IMR-90 (cell line): ENCODE measurements around the gene ASXL1. TPM values are rescaled to one million over a fixed set of nuclear protein-coding genes. Genes with fewer than 3 reads are reported as not detected.

Source experiments
- ATAC-seq: fragments of 200-7000 bp; cut with Tn5 transposase; 2 replicates; pipeline ENCODE4 v1.9.1; 2020; ENCODE audit warnings: low read depth, mild to moderate bottlenecking, moderate library complexity
- BruUV-seq: library from RNA; stranded (reverse); fragments of 400-500 nt; replicated peaks from 2 replicates; lab custom pipeline; 2021; lab: Mats Ljungman, UMichigan
- CTCF ChIA-PET: fragments of 300-600 bp; formaldehyde crosslinking; extraction: SDS; loops from one replicate; lab custom pipeline; 2021; ENCODE audit warnings: antibody characterized with exemption; lab: Yijun Ruan, JAX
- POLR2A ChIA-PET: fragments of 300-600 bp; sonication (Branson Sonifier 250); formaldehyde crosslinking; loops from one replicate; lab custom pipeline; 2022; ENCODE audit warnings: antibody characterized with exemption; ENCODE audit not compliant: unreplicated experiment; lab: Charles Lee
- DNase-seq: peaks from one replicate; pipeline ENCODE4 v3.0.0; 2013
- H2AFZ ChIP-seq: replicated peaks from 2 replicates; pipeline ENCODE3; 2013; ENCODE audit warnings: low read length, mild to moderate bottlenecking; ENCODE audit not compliant: poor library complexity
- H2AK5ac ChIP-seq: 2 replicates; pipeline ENCODE4 v1.6.1; 2013; ENCODE audit warnings: low read depth, low read length, inconsistent platforms
- H2AK9ac ChIP-seq: replicated peaks from 2 replicates; pipeline ENCODE3; 2013; ENCODE audit warnings: mild to moderate bottlenecking, low read depth, low read length, moderate library complexity; ENCODE audit not compliant: poor library complexity
- H2BK120ac ChIP-seq: 2 replicates; pipeline ENCODE4 v1.6.1; 2013; ENCODE audit warnings: low read depth, low read length, inconsistent platforms
- H2BK15ac ChIP-seq: 3 replicates; pipeline ENCODE4 v1.6.1; 2013; ENCODE audit warnings: low read depth, low read length, inconsistent platforms
- H2BK20ac ChIP-seq: 2 replicates; pipeline ENCODE4 v1.6.1; 2013; ENCODE audit warnings: low read depth, mild to moderate bottlenecking, inconsistent platforms, low read length, moderate library complexity
- H2BK5ac ChIP-seq: 2 replicates; pipeline ENCODE4 v1.6.1; 2013; ENCODE audit warnings: mild to moderate bottlenecking, low read depth, low read length, inconsistent platforms; ENCODE audit not compliant: poor library complexity, severe bottlenecking
- H3K14ac ChIP-seq: replicated peaks from 2 replicates; pipeline ENCODE4 v1.6.1; 2013; ENCODE audit warnings: low read depth, low read length, inconsistent platforms
- H3K18ac ChIP-seq: 2 replicates; pipeline ENCODE4 v1.6.1; 2013; ENCODE audit warnings: low read depth, low read length, control low read depth
- H3K23ac ChIP-seq: 2 replicates; pipeline ENCODE4 v1.6.1; 2013; ENCODE audit warnings: low read depth, low read length, inconsistent platforms
- H3K27ac ChIP-seq: 2 replicates; pipeline ENCODE4 v1.5.1; 2013; ENCODE audit warnings: mild to moderate bottlenecking, control low read depth, low read length; ENCODE audit not compliant: insufficient read depth
- H3K27me3 ChIP-seq: 2 replicates; pipeline ENCODE4 v1.6.1; 2013; ENCODE audit warnings: low read length; ENCODE audit not compliant: control insufficient read depth, insufficient read depth
- H3K36me3 ChIP-seq: 2 replicates; pipeline ENCODE4 v1.6.1; 2013; ENCODE audit warnings: low read length, mixed read lengths; ENCODE audit not compliant: control insufficient read depth, insufficient read depth
- H3K4ac ChIP-seq: 2 replicates; pipeline ENCODE4 v1.6.1; 2013; ENCODE audit warnings: low read depth, low read length, inconsistent platforms
- H3K4me1 ChIP-seq: 2 replicates; pipeline ENCODE4 v1.6.1; 2013; ENCODE audit warnings: low read length, mixed read lengths; ENCODE audit not compliant: control insufficient read depth, insufficient read depth
- H3K4me2 ChIP-seq: 2 replicates; pipeline ENCODE4 v1.6.1; 2013; ENCODE audit warnings: low read depth, mild to moderate bottlenecking, control low read depth, low read length, moderate library complexity
- H3K4me3 ChIP-seq: 2 replicates; pipeline ENCODE4 v1.5.1; 2013; ENCODE audit warnings: low read depth, mild to moderate bottlenecking, control low read depth, low read length, moderate library complexity; ENCODE audit not compliant: insufficient read depth
- H3K56ac ChIP-seq: 2 replicates; pipeline ENCODE4 v1.6.1; 2013; ENCODE audit warnings: low read length, inconsistent platforms; ENCODE audit not compliant: insufficient read depth; ENCODE audit errors: extremely low read depth
- H3K79me1 ChIP-seq, 2 experiments: 2 replicates each; pipeline ENCODE4 v1.6.1; 2013; ENCODE audit warnings: low read length in 2 of 2, inconsistent platforms in 1 of 2, low read depth in 1 of 2
- H3K9ac ChIP-seq: 2 replicates; pipeline ENCODE4 v1.6.1; 2013; ENCODE audit warnings: low read depth, low read length, control low read depth
- H3K9me1 ChIP-seq: 2 replicates; pipeline ENCODE4 v1.6.1; 2013; ENCODE audit warnings: low read length, inconsistent platforms; ENCODE audit not compliant: insufficient read depth
- H3K9me3 ChIP-seq: 2 replicates; pipeline ENCODE4 v1.6.1; 2013; ENCODE audit warnings: low read length; ENCODE audit not compliant: control insufficient read depth, insufficient read depth
- H4K20me1 ChIP-seq: 2 replicates; pipeline ENCODE4 v1.6.1; 2013; ENCODE audit warnings: low read length, inconsistent platforms; ENCODE audit not compliant: insufficient read depth
- H4K5ac ChIP-seq: 2 replicates; pipeline ENCODE4 v1.6.1; 2013; ENCODE audit warnings: mild to moderate bottlenecking, low read depth, low read length, control low read depth
- H4K8ac ChIP-seq, 2 experiments: 2 replicates each; pipeline ENCODE4 v1.6.1; 2013; ENCODE audit warnings: low read depth in 2 of 2, low read length in 2 of 2, control low read depth in 1 of 2, inconsistent platforms in 1 of 2
- H4K91ac ChIP-seq: 2 replicates; pipeline ENCODE4 v1.6.1; 2013; ENCODE audit warnings: low read depth, low read length, inconsistent platforms; ENCODE audit not compliant: insufficient read depth
- CEBPB ChIP-seq: IDR thresholded peaks from 2 replicates; pipeline ENCODE4 v1.6.1; 2012; ENCODE audit warnings: low read depth, low read length, improper control_type of control experiment
- ELK1 ChIP-seq: fragments of 150-350 bp; IDR thresholded peaks from 2 replicates; pipeline ENCODE4 v1.6.1; 2016; ENCODE audit warnings: low read depth, mild to moderate bottlenecking, low read length, moderate library complexity, borderline replicate concordance
- MAZ ChIP-seq: IDR thresholded peaks from 2 replicates; pipeline ENCODE4 v1.6.1; 2012; ENCODE audit warnings: low read depth, mild to moderate bottlenecking, low read length, improper control_type of control experiment, moderate library complexity, borderline replicate concordance
- MXI1 ChIP-seq: IDR thresholded peaks from 2 replicates; pipeline ENCODE4 v1.6.1; 2012; ENCODE audit warnings: low read depth, mild to moderate bottlenecking, low read length, moderate library complexity, borderline replicate concordance
- POLR2A ChIP-seq: IDR thresholded peaks from 2 replicates; pipeline ENCODE4 v1.6.1; 2012; ENCODE audit warnings: mild to moderate bottlenecking, low read depth, low read length
- RAD21 ChIP-seq: IDR thresholded peaks from 2 replicates; pipeline ENCODE4 v1.6.1; 2012; ENCODE audit warnings: low read length, improper control_type of control experiment
- SMC3 ChIP-seq: fragments of 150-350 bp; IDR thresholded peaks from 2 replicates; pipeline ENCODE4 v1.6.1; 2016; ENCODE audit warnings: low read depth, mild to moderate bottlenecking, antibody characterized with exemption, low read length, moderate library complexity
- WGBS, 2 experiments: methylation state at CpG; one replicate each; pipeline versions ENCODE4 v1.1.5 to v1.1.7; 2013; ENCODE audit warnings: missing lambda C conversion rate in 2 of 2; ENCODE audit not compliant: insufficient read length in 1 of 2; ENCODE audit errors: extremely low coverage in 2 of 2; 5-methylcytosine and 5-hydroxymethylcytosine counted together
- dilution Hi-C: fragments of 300-500 bp; cut with HindIII; formaldehyde crosslinking; loops from one replicate; pipeline ENCODE4 v1.14.3; 2018; ENCODE audit warnings: low sequenced_read_pairs; ENCODE audit not compliant: unreplicated experiment
- in situ Hi-C: fragments of 300-500 bp; cut with MboI; formaldehyde crosslinking; loops from 3 replicates; pipeline ENCODE4 v1.14.3; 2019; ENCODE audit warnings: low sequenced_read_pairs, inconsistent platforms, mixed read lengths
- intact Hi-C: fragments of 100-400 bp; cut with micrococcal nuclease; formaldehyde crosslinking; loops from 2 replicates; pipeline ENCODE4 v1.10.0; 2022
- polyA plus RNA-seq, 3 experiments: library from polyadenylated mRNA; depleted of rRNA; stranded (reverse); fragments of >200 nt; gene quantifications; 2 replicates each; pipeline ENCODE4 v1.2.3, GENCODE V29; 2012; ENCODE audit warnings: low replicate concordance in 1 of 3
- total RNA-seq: library from RNA; depleted of rRNA; stranded (reverse); fragments of >200 nt; gene quantifications from 2 replicates; pipeline ENCODE4 v1.2.3, GENCODE V29; 2012
- TF ChIP-seq, protein P1 (sequence below): conservative IDR thresholded peaks from 2 replicates; pipeline ENCODE4 v1.5.1; 2012; ENCODE audit warnings: mild to moderate bottlenecking, low read depth, low read length, improper control_type of control experiment

Gene ASXL1
- total and polyA plus RNA-seq, 2 of the 4 experiments (the other 2 are of a cell fraction): 29.9 to 37.1 TPM

DNA sequence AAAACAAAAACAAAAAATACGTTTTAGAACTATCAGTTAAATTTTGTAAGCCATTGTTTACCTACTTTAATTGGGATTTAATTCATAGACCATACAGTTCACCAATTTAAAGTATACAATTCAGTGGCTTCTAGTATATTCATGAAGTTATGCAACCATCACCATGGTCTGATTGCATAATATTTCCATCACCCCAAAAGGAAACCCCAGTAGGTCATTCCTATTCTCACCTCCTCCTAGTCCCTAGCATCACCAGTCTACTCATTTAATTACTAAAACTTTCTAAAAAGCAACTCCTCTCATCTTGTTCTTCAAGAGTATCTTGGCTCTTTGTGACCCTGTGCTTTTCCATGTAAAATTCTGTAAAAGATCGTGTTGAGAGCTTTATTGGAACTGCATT lies 60.2 kb downstream of the ASXL1 start:
- WGBS, 2 experiments: no CpG with 5 or more reads among the region's 2 CpGs
- no peak overlapping the region for H3K27ac ChIP-seq
- ChIA-PET POLR2A (no interaction called here), CTCF (no interaction called here)
- no peaks in the 10 kb centered on the region for H3K27me3 ChIP-seq
- H3K4ac ChIP-seq: no peak overlapping the region
- no peak overlapping the region for H3K14ac ChIP-seq
- no peak overlapping the region for H3K4me2 ChIP-seq
- no peak overlapping the region for H2AFZ ChIP-seq
- H2BK5ac ChIP-seq: no peak overlapping the region
- H4K5ac ChIP-seq: no peak overlapping the region
- H3K9ac ChIP-seq: no peak overlapping the region
- peaks cover 50% of the 10 kb centered on the region for H4K20me1 ChIP-seq
- H3K9me1 ChIP-seq: peaks cover 8% of the 10 kb centered on the region
- H3K36me3 ChIP-seq: no peaks in the 10 kb centered on the region
- dilution Hi-C loops (no loop called here), in situ Hi-C loops (no loop called here), intact Hi-C loops (no loop called here)
- no peak overlapping the region for H2AK5ac ChIP-seq
- no peak overlapping the region for H2BK15ac ChIP-seq
- no peak overlapping the region for H2BK120ac ChIP-seq
- no peak overlapping the region for H3K4me3 ChIP-seq
- H4K91ac ChIP-seq: no peak overlapping the region
- TF ChIP-seq POLR2A (no peak), CEBPB (peak; percentile 58), RAD21 (no peak), MAZ (no peak), ELK1 (no peak), SMC3 (no peak), MXI1 (no peak)
- TF ChIP-seq, protein P1, sequence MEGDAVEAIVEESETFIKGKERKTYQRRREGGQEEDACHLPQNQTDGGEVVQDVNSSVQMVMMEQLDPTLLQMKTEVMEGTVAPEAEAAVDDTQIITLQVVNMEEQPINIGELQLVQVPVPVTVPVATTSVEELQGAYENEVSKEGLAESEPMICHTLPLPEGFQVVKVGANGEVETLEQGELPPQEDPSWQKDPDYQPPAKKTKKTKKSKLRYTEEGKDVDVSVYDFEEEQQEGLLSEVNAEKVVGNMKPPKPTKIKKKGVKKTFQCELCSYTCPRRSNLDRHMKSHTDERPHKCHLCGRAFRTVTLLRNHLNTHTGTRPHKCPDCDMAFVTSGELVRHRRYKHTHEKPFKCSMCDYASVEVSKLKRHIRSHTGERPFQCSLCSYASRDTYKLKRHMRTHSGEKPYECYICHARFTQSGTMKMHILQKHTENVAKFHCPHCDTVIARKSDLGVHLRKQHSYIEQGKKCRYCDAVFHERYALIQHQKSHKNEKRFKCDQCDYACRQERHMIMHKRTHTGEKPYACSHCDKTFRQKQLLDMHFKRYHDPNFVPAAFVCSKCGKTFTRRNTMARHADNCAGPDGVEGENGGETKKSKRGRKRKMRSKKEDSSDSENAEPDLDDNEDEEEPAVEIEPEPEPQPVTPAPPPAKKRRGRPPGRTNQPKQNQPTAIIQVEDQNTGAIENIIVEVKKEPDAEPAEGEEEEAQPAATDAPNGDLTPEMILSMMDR: no peak
- no peak for ATAC-seq
- peaks cover 4% of the 10 kb centered on the region; the same call in 1 of the 2 replicates for H3K4me1 ChIP-seq
- no peak overlapping the region for H3K18ac ChIP-seq
- peaks cover 27 to 62% of the 10 kb centered on the region in 2 experiments for H3K79me1 ChIP-seq
- no peak overlapping the region for H4K8ac ChIP-seq
- no peak overlapping the region for H2AK9ac ChIP-seq
- no peak overlapping the region for H3K23ac ChIP-seq
- H3K9me3 ChIP-seq: no peaks in the 10 kb centered on the region
- no TSS peak for BruUV-seq
- no peak overlapping the region for H2BK20ac ChIP-seq
- DNase-seq: no peak
- H3K56ac ChIP-seq: no peak overlapping the region
